GM23248 (cell line): ENCODE measurements around the gene TYMP.

Source experiments
- EZH2 ChIP-seq: fragments of 200-600 bp; sonication (generic); IDR thresholded peaks from 2 replicates; pipeline ENCODE4 v1.6.1; 2018; ENCODE audit warnings: antibody characterized with exemption, mild to moderate bottlenecking; ENCODE audit not compliant: insufficient read depth, poor library complexity, severe bottlenecking
- EZH2phosphoT487 ChIP-seq: fragments of 200-600 bp; sonication (generic); IDR thresholded peaks from 2 replicates; pipeline ENCODE4 v1.6.1; 2018; ENCODE audit warnings: antibody characterized with exemption, moderate library complexity, mild to moderate bottlenecking, low read depth; ENCODE audit not compliant: insufficient read depth

GRCh38 chr22:50497093-50497492 lies 32.7 kb downstream of the TYMP start:
- TF ChIP-seq EZH2 (no peak), EZH2phosphoT487 (no peak)
